Left ventricle myocardium inferior (tissue), 1 donor: ENCODE data around the gene APOL4. TPM values are rescaled to one million over a fixed set of nuclear protein-coding genes. Genes with fewer than 3 reads are reported as not detected.

Source experiments
- DNase-seq: peaks from one replicate; pipeline ENCODE4 v3.0.0-alpha.2; 2020
- H3K27ac ChIP-seq: fragments of 200-600 bp; replicated peaks from 2 replicates; pipeline ENCODE4 v1.8.0; 2021
- H3K27me3 ChIP-seq: fragments of 200-600 bp; 2 replicates; pipeline ENCODE4 v1.8.0; 2021; ENCODE audit warnings: low read depth
- H3K36me3 ChIP-seq: fragments of 200-600 bp; 2 replicates; pipeline ENCODE4 v1.8.0; 2021
- H3K4me1 ChIP-seq: fragments of 200-600 bp; 2 replicates; pipeline ENCODE4 v1.8.0; 2021
- H3K4me3 ChIP-seq: fragments of 200-600 bp; 2 replicates; pipeline ENCODE4 v1.8.0; 2021; ENCODE audit warnings: mild to moderate bottlenecking, moderate library complexity
- H3K9me3 ChIP-seq: fragments of 200-600 bp; replicated peaks from 2 replicates; pipeline ENCODE4 v1.8.0; 2021
- CTCF ChIP-seq: fragments of 200-600 bp; IDR thresholded peaks from 2 replicates; pipeline ENCODE4 v1.8.0; 2021; ENCODE audit warnings: antibody characterized with exemption, mild to moderate bottlenecking, borderline replicate concordance
- intact Hi-C: fragments of 100-400 bp; cut with micrococcal nuclease; formaldehyde crosslinking; loops from one replicate; pipeline ENCODE4 v1.11.0; 2022
- total RNA-seq: library from RNA; stranded (reverse); fragmentation: NEBNext Ultra II Directional; extraction: Animal tissue kit (Norgen Biotek cat#: 25700); gene quantifications from one replicate; pipeline ENCODE4 v1.2.1, GENCODE V29; 2021
- donor health status: DM: no; HTN: yes; CAD: no; lungs with severe emphysema.

Gene APOL4
- total RNA-seq, 1 donor from 2014 or later, result 4.7 TPM

GRCh38 chr22:36238373-36239149 is 37.0 kb upstream of the APOL4 start:
- Histone ChIP-seq H3K4me1 (peaks cover 66% of the 10 kb centered on the region), H3K36me3 (peaks cover 6% of the 10 kb centered on the region), H3K27ac (peak overlapping the region; percentile 93), H3K9me3 (no peaks in the 10 kb centered on the region), H3K4me3 (peak overlapping the region; percentile 74), H3K27me3 (no peaks in the 10 kb centered on the region)
- intact Hi-C loops, result no loop called here
- TF ChIP-seq CTCF, result no peak
- DNase-seq, result no peak

DNA sequence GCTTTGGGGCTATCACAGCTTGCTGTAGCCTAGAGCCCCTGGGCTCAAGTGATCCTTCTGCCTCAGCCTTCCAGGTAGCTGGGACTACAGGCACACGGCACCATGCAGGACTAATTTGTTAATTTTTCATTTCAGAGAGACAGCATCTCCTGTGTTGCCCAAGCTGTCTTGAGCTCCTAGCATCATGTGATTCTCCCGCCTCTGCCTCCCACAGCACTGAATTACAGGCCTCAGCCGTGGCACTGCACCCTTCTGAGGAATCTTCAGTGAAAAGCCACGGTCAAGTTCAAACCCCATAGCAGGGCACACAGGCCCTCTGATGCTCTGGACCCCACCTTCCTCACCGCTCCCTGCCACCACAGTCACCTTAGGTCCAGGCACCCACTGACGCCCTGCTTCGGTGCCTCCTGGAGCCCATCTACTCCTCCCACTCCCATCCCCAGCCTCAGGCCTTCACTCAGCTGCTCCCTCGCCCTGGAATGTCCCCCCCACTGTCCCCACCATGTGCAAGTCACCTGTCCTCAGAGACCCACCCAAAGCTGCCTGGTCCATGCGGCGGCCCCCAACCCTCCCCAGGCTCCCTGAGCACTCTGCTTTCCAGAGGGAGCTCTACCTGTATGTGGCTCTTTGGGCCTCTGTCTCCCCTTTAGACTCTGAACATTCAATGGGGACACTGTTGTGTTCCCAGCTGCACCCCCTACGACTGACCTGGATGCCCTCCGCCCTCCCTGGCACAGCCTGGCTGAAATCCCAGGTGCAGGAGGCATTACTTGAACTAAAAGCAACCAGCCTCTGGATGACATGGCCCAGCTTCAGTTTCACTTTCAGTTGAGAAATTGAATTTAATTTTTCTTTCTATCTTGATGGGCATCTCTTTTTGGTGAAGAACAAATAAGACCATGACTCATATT is 36.1 kb upstream of the APOL4 start:
- TF ChIP-seq CTCF, result no peak
- intact Hi-C loops, result no loop called here
- Histone ChIP-seq H3K4me1 (peaks cover 68% of the 10 kb centered on the region), H3K36me3 (peaks cover 15% of the 10 kb centered on the region), H3K4me3 (peak overlapping the region; percentile 74), H3K9me3 (no peaks in the 10 kb centered on the region), H3K27me3 (no peaks in the 10 kb centered on the region), H3K27ac (peak overlapping the region; percentile 93)
- no peak for DNase-seq

GRCh38 chr22:36236388-36237319 is 35.0 kb upstream of the APOL4 start:
- peak overlapping the region; percentile 93 for H3K27ac ChIP-seq
- H3K4me1 ChIP-seq, result peaks cover 68% of the 10 kb centered on the region
- peaks cover 25% of the 10 kb centered on the region for H3K36me3 ChIP-seq
- no peaks in the 10 kb centered on the region for H3K9me3 ChIP-seq
- TF ChIP-seq CTCF, result no peak
- H3K4me3 ChIP-seq, result peak overlapping the region; percentile 74
- intact Hi-C loops, result no loop called here
- DNase-seq, result no peak
- H3K27me3 ChIP-seq, result no peaks in the 10 kb centered on the region

- Histone ChIP-seq H3K36me3 (peaks cover 36% of the 10 kb centered on the region), H3K27ac (no peak overlapping the region), H3K4me3 (no peak overlapping the region), H3K27me3 (no peaks in the 10 kb centered on the region), H3K4me1 (peaks cover 68% of the 10 kb centered on the region), H3K9me3 (no peaks in the 10 kb centered on the region)
- intact Hi-C loops, result no loop called here
- no peak for TF ChIP-seq CTCF
- no peak for DNase-seq
Observed at GRCh38 chr22:36235585-36235984, 34.0 kb upstream of the APOL4 start.

DNA sequence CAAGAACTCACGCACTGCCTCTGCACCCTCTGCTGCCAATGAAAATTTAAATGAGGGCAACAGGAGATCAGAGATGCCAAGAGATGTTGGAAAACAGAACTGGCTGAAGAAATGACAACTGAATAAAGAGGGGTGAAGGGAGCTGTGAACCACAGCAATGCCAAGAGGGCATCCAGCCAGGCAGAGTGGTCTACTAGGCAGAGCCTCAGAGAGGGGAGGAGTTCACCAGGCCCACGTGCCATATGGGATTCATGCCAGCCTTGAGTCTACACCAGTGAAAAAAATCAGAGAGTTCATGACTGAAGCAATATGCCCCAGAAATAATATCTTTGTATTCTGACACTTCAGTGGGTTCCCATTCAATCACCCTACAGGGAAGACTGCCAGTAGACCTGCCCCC is 33.3 kb upstream of the APOL4 start:
- no peak for TF ChIP-seq CTCF
- no peak for DNase-seq
- Histone ChIP-seq H3K4me3 (no peak overlapping the region), H3K27me3 (no peaks in the 10 kb centered on the region), H3K9me3 (no peaks in the 10 kb centered on the region), H3K27ac (no peak overlapping the region), H3K4me1 (peaks cover 67% of the 10 kb centered on the region), H3K36me3 (peaks cover 43% of the 10 kb centered on the region)
- intact Hi-C loops, result no loop called here
